Measurements from ENCODE around the gene ARHGEF28.

ARHGEF28 gene

GRCh38 chr5:73619606-73620333 lies 6.2 kb upstream of the ARHGEF28 start:
- no peak for DNase-seq (ENCODE audit: low read depth)

DNA sequence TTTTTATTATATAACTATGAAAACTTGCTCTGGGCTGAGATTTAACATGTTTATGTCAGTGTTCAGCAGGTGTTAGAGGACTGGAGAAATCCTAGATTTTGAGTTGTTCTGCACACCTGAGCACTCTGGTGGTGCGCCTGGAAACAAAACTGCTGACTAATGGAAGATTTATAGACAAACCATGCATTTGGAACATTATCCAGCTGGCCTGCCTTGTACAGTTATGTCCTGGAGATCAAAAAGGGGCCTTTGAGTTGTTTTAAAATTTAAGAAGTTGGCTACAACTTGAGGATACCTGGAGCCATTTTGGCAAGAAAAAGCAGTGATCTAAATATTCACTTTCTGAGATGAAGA lies 5.7 kb upstream of the ARHGEF28 start:
- no peak for DNase-seq (ENCODE audit: low read depth)

DNA sequence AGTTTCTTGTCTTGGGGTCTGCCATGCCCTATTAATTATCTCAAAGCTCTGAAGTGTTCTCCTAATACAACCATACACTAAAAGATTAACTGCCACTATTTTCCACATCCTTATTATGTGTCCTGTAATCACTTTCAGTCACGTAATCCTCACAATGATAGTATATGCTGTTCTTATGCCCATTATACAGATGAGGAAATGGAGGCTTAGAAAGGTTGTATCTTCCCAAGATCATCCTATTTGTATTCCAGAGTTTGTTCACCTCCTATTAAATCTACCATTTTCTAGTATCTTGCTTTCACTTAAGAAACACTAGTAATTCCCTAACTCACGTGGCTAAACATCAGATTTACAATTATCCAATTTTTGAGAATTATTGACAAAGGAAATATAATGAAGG lies 2.9 kb upstream of the ARHGEF28 start:
- no peak for DNase-seq (ENCODE audit: low read depth)

DNA sequence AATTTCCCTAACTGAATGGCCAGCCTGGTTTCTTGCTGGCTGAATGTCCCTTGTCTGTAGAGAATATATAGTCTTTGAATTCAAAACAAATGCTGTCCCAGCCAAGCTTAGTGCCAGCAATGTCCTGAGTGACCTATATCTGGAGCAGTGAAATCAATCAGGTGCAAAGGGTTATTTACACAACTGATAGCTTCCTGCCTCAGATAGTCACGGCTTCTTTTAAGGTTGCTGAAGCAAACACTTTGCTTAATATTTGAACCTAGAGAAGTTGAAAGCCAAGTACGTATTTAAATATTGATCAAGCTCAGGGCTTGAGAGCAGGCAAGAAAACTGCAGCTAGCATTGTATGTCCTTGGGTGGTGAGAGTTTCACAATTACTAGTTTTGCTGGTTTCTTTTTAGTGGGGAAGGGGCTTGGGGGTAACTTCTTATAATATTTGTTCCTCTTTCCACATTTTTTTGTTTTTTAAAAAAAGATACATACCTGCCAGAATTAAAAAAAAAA lies 2.0 kb upstream of the ARHGEF28 start:
- no peak for DNase-seq (ENCODE audit: low read depth)

- no peak for DNase-seq (ENCODE audit: low read depth)
Observed at GRCh38 chr5:73624888-73625287, 1.1 kb upstream of the ARHGEF28 start.

- no peak for DNase-seq (ENCODE audit: low read depth)
Observed at GRCh38 chr5:73625372-73625943, 538 bp upstream of the ARHGEF28 start.

- no peak for DNase-seq (ENCODE audit: low read depth)
Observed at GRCh38 chr5:73626814-73627313, 868 bp downstream of the ARHGEF28 start.

GRCh38 chr5:73629456-73629855 lies 3.5 kb downstream of the ARHGEF28 start:
- no peak for DNase-seq (ENCODE audit: low read depth)

DNA sequence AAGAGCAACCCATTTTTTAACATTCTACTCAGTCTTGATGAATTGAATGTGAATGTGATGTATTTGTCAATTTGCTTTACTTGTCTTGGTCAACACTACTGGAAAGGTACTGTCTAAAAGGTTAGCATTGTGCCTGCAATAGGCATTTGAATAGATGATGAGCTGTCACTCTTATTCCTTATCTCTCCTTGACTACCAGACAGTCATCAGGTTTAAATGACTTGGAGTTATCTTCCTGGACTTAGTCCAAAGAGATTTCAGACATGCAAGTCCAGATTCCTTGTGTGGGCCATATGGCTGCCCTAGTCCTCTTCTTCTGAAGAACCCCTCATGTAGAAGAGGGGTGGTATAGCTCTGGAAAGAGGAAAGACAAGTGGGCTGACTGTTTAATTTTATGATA lies 4.8 kb downstream of the ARHGEF28 start:
- no peak for DNase-seq (ENCODE audit: low read depth)

DNA sequence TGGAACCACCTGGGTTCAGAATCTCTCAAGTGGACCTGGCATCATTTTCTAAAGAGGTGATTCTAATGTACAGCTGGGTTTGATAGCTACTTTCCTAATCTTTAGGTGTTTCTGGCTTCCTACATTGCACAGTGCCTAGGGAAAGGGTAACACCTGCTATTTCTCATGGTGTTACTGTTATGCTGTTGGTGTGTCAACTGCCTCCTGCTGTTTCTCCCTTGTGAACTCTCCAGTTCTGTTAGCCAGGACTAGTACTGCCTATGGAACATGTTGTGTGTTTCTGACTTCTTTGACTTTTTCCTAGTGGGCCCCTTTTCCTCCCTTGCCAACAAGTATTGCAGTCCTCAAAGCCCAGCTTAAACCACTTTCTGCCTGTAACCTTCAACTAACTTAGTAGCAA lies 5.5 kb downstream of the ARHGEF28 start:
- DNase-seq (ENCODE audit: low read depth): no peak

- DNase-seq (ENCODE audit: low read depth): no peak
Observed at GRCh38 chr5:73633060-73633459, 7.1 kb downstream of the ARHGEF28 start.

GRCh38 chr5:73636408-73636807 lies 10.4 kb downstream of the ARHGEF28 start:
- no peak for DNase-seq (ENCODE audit: low read depth)

DNA sequence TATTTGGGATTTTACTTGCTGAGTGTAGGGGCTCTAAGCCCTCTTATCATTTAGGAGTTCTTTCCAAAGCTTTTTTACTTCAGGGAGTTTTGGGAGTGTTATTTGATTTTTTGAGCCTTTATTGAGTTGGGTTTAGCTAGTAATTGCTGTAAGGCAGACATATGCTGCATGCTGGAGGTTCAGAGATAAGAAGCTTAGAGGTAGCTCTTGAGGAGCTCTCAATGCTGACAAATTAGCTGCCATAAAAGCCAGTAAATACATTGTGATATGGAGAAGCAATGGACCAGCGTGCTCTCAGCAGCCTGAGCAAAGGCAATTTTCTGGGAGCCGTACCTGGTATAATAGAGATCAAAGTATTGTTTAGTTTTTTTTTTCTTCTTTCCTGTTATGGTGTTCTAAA lies 11.6 kb downstream of the ARHGEF28 start:
- no peak for DNase-seq (ENCODE audit: low read depth)

- no peak for DNase-seq (ENCODE audit: low read depth)
Observed at GRCh38 chr5:73638344-73639095, 12.5 kb downstream of the ARHGEF28 start.

GRCh38 chr5:73640861-73641320 lies 14.9 kb downstream of the ARHGEF28 start:
- DNase-seq (ENCODE audit: low read depth): no peak

DNA sequence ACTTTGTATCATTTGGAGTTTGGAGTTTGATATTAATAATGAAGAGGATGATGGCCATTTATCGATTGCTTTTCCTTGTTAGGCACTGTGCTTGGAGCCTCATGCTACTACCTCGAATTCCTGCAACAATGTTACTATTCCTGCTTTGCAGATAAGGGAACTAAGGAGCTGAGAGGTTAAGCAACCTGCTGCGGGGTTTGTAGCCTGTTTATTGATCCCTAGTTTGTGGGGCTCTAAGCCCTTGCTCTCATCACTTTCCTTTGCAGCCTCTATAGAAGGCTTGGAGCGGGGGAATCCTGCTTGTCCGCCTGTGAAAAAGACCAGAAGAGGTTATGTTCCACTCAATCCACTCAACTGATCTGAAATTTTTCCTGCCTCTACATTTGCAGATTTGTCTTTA lies 15.8 kb downstream of the ARHGEF28 start:
- DNase-seq (ENCODE audit: low read depth): no peak

DNA sequence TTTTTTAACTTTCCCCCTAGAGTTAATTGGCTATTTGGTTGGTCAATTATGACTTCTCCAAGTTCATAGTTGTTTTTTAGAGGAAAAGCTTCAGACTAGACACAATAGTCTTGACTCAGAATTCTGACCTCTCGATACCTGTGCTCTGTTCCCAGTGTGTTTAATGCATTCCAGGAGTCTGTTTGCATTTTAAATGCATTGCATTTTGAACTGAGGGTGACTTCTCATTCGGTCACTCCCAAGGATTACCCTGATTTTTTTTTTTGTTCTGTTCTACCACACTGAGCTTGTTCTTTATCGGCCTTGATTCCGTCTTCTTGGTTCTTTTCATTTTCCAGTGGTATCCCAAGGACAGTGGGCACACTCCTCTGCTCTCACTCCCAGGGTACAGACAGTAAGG lies 16.3 kb downstream of the ARHGEF28 start:
- DNase-seq (ENCODE audit: low read depth): no peak

GRCh38 chr5:73644385-73644963 lies 18.5 kb downstream of the ARHGEF28 start:
- DNase-seq (ENCODE audit: low read depth): no peak

GRCh38 chr5:73647721-73648120 lies 21.7 kb downstream of the ARHGEF28 start:
- no peak for DNase-seq (ENCODE audit: low read depth)

- no peak for DNase-seq (ENCODE audit: low read depth)
Observed at GRCh38 chr5:73648515-73648914, 22.5 kb downstream of the ARHGEF28 start.

DNA sequence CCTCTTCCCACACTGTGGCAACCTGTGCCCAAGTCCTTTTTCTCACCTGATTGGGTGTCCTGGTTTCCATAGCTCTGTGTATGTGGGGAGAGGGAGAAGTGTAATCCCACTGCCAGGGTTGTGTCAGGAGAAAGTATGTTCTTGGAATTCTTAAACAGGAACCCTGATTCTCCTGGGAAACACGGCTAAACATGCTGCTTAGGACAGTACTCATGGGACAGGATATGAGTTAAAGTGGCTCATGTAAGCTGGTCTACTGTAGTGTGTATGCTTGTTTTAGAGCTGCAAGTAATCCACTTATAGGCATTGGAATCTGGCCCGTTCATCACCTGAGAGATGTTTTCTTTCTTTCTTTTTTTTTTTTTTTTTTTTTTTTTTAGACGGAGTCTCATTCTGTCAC lies 23.9 kb downstream of the ARHGEF28 start:
- DNase-seq (ENCODE audit: low read depth): no peak

DNA sequence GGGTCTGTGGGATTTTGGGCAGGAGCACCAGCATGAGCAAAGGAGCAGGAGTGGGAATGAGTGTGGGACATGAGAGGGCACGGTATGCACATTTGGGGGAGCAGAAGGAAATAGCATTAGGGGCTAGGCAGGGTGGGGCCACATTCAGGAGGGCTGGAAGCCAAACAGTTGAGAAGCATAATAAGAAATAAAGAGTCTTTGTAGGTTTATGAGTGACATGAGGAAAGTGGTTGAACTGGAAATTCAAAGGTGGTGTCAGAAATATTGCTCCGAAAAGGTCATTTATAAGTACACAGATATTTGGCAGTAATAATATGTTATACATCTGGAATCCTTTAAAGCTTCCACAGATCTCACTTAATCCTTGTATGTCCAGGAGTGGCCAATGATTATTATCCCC lies 26.4 kb downstream of the ARHGEF28 start:
- no peak for DNase-seq (ENCODE audit: low read depth)
